HG03571 (cell line): ENCODE measurements around the gene FICD.
A peak's percentile ranks its signal among the peaks of the same experiment; 100 is the strongest.
"Not testable (repeated sequence)": the region's sequence is repeated elsewhere in the genome, so short reads cannot be mapped to it uniquely, and the experiment has no call there.

Experiments used
- ATAC-seq: cut with Tn5 transposase; IDR thresholded peaks from one replicate; pipeline ENCODE4 v1.9.1; 2021; ENCODE audit not compliant: unreplicated experiment

Gene FICD

DNA sequence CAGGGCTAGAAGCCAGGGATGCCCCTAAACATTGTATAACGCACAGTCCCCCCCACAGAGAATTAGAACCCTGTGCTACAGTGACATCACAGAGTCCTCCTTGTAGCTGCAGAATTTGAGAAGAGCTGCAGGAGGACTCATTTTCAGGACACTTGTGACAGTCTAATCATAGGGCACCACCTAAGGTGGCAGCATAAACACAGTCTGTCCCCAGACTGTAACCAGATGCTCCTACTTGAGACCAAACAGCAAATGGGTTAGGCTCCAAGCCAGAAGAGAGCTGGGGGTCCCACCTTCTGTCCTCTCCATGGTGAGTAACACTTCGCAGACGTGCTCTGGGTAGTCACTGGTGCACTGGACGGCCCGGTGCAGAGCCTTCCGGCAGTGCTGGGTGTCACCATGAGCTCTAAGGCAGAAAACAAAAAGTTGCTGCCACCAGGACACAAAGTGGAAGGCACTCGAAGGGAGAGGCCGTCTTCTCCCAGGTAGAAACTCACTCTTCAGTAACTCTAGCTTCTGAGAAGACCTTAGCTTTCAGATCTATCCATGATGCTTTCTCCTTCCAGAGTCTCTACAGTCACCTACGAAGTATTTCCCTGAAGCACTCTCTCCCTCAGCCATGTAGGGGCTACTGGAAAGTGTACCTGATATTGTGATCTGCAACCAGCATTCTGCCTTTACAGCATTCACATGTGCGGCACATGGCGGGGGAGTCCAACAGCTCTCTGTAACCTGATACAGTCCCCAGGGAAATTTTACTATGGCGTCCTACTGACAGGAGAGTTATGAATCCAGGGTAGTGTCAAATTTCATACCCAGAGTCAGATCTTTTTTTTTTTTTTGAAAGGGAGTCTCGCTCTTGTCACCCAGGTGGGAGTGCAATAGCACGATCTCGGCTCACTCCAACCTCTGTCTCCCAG lies 17.1 kb downstream of the FICD start:
- no peak for ATAC-seq

DNA sequence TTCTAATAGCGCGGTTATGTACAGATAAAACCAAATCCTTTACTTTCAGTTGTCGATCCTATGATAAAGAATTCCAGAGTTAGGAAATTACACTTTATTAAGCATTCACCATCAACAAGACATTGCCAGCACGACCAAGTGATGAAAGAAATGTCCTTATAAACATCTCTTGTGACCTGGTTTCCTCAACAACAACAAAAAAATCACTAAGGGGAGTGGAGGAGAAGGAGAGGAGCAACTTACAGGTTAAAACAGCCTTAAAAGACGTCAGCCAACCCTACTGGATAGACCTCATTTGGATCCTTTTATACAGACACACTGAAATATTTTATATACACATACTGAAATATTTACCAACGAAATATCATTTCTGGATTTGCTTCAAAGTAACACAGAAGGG lies 23.1 kb downstream of the FICD start:
- ATAC-seq = no peak

DNA sequence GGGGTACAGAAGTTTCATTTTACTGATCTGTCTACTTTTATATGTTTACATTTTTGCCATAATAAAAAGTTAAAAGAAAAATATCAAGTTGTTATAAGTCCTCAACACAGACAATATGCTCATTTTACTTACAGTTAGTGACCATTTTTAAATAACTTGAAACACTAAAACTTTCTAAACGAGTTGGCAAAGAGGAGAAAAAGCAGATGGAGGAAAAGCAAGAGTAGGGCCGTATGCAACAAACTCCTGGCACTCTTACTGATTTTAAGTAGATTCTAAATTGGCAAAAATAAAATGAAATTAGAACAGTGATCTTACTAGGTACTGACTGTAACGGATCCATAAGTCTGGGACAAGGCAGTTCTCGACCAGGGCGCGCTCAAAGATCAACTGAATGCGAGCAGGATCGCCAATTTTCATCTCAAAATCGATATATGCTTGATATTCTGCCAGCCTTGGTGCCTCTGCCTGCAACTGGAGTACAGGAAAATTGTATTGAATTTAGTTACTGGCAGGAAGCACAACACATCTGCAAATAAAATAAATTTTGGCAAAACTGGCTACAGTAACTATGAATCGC lies 23.6 kb downstream of the FICD start:
- ATAC-seq = no peak

DNA sequence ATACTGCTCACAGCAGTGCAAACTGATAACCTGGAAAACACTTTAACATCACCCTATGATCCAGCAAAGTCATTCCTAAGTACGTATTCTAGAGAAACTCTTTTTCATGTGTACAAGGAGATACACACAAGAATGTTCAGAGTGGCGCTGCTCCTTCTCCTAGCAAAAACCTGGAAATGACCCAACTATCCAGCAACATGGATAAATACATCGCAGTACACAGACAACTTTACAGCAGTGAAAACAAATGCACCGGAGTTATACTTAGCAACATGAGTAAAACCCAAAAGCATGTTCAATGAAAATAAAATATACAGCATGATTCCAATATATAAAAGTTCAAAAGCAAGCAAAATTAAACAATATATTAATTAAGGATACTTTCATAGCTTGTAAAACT lies 27.2 kb downstream of the FICD start:
- ATAC-seq = no peak

DNA sequence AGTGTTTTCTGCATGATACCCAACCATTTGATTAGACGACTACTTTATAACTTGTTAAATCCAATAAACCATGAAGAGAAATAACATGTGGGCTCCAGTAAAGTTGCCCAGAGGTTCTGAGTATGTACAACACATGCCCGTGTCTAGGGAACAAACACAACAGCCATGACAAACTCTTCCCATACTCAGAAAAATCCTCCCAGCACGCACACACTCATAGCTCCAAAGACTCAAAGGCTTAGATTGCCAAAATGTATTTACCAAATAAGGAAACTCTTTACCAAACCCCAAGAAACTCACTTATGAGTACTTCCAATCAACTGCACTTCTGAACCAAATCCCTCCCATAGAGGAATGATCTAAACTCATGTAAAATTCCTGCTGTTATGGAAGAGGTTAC lies 28.6 kb downstream of the FICD start:
- no peak for ATAC-seq

DNA sequence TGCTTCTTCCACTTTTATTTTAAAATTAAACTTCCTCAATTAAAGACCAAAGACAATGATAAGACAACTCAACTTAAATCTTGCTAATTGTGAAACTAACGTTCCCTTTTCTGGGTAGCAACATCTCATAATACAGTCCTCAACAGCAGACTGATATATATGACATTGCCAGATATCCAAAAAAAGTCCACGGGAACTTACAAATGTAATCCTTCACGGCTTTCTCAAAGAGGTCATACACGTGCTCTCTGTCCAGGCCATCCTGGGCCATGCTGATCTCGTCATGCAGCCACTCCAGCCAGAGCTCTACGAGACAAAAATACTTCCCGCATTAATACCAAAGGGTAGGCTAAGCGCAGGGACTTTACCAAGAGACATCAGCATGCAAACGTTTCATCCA lies 32.6 kb downstream of the FICD start:
- ATAC-seq = no peak

DNA sequence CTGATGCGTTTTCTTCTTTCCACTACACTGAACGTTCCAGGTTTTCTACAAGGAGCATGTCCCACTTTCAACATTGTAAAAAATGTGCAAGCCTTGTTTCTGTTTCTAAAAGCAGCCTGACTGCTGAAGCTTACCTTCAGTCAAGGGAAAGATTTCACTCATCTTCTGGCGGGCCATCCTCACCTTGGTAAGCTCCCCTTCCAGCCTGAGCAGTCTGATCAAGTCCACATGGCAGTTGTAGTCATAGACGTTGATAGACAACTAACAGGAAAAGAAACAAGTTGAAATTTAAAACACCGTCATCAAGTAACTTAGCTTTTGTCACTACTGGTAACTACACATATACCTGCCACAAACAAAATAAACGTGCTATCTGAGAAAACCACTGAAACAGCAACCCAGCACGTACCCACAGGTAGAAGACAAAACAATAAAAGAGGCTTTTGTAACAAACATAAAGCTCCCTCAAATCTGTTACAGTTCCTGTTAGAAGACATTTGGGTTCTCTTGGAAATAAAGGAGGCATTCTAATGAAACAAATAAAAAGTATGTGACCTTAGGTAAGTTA lies 34.0 kb downstream of the FICD start:
- no peak for ATAC-seq

DNA sequence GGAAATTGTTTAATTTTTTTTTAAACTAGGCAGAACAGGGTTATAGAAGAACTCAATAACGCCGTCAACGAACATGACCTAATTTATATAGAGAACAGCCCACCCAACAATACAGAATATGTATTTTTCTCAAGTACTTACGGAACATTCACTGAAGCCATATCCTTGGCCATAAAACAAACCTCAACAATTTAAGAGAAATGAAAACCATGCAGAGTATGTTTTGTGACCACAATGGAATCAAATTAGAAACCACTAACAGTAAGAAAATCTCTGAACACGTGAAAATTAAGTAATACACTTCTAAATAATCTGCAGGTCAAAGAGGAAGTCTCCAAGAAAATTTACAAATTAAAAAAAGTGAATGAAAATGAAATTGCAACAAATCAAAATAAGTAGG lies 36.5 kb downstream of the FICD start:
- ATAC-seq = no peak

DNA sequence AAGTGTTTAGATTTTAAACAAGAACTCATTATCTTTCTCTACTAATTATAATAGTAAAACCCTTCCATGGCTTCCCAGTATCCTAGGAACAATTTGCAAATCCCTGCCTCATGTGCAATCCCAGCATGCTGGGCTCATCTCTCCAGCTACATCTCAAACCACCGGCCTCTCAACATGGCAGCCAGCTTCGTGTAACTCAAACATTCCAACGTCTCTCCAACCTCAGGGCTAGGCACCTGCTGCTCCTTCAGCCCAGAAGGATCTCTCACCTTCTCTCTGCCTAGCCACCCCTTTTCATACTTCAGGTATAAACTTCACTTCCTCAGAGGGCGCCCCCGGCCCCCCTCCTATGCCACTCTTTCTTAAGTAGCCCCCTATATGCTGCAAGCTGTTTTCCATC lies 38.7 kb downstream of the FICD start:
- ATAC-seq = no peak

DNA sequence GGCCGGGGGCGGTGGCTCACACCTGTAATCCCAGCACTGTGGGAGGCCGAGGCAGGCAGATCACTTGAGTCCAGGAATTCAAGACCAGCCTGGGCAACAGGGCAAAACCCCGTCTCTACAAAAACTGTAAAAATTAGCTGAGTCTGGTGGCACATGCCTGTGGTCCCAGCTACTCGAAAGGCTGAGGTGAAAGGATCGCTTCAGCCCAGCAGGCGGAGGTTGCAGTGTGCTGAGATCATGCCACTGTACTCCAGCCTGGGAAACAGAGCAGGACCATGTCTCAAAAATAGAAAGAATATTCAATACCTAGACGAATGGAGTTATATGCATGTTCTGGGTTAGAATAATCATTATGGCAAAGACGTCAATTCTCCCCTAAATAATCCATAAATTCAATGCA lies 40.3 kb downstream of the FICD start:
- not testable (repeated sequence) for ATAC-seq

DNA sequence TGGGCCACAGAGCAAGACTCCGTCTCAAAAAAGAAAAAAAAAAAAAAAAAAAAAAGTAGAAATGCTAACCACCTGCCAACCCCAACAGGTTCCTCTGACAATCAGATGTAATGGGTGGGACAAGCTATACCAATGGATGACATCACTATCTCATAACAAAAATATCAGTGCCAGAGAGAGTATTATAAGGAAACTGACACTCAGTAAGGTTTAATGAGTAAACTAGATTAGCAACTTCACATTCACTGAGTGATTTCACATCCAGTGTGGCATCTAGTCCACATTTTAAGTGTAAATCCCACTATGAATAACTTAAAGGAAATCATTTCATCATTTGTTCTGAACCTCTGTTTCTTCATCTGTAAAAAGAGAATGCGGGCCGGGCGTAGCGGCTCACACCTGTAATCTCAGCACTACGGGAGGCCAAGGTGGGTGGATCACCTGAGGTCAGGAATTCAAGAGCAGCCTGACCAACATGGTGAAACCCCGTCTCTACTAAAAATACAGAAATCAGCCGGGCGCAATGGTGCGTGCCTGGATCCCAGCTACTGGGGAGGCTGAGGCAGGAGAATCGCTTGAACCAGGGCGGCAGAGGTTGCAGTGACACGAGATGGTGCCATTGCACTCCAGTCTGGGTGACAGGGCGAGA lies 44.1 kb downstream of the FICD start:
- ATAC-seq = no peak

DNA sequence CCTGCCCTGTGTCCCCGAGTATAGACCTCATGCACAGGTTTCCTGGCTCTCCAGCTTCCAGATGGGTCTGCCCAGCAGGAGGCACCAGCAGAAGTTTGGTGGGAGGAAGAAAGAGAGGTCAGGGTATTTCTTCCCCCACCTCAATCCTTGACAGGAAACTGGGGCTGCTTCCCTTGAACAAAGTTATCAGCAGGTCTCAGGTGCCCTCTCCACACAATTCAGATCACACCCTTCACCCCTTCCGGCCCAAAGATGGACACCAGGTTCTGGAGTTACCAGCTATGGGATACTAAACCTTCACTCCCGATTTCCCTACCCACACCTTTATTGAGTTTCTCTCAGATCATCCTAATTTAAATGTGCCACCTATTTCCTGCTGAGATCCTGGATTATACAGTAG lies 44.7 kb downstream of the FICD start:
- ATAC-seq = no peak

DNA sequence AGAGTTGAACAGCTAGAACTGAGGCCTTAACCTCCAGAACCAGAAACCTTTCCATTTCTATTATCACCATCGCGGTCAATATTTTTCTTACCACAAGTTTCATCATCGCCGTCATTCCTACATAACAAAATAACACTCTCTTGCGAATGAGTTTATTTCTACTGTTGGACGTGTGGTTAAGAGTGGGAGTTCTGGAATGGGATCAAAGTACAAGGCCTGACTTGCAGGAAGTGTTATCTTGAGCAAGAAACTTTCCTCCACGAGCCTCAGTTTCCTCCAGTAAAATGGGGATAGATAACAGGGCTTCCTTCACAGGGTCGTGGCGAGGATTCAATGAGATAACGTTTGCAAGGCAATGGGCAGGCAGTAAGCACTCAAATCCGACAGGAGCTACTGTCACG lies 45.2 kb downstream of the FICD start:
- ATAC-seq = no peak

DNA sequence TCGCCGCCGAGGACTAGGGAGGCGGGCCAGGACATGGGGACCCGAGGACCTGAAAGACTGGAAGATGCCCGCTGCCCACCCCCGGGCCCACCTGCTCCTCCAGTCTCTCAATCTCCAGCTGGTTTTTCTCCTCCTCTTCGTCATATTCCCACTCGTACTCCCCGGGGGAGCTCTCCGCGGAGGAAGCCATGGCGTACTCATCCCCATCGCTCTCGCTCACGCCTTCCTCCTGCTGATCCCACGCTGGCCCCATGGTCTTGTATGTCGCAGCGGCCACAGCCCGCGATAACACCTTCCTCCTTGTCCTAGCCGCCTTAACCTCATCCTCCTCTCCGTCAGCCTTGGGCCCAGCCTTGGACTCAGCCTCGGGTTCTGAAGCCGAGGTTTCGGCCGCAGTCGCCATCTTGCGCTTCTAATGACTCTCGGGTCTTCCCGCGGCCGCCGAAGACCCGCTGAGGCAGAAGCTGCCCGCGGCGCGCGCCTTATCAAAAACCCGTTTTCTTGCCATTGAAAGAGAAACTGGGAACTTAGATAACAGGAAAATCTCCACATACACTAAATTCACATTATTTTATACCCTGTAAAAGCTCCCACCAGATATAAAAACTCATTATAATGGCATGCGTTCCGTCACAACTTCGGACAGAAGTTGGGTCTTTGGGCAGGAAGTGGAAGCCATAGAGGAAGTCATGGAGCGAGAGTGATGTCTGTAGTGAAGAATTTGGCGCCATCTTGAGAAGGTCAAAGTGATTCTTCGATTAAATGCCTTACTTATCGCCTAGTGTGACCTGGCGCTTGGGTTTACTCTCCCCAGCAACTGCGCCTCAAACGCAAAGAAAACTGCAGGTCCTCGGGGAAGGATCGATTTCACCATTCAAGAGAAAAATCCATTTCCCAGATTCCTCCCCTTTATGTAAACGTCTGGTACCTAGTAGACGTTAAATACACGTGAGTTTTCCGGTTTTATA lies 46.0 kb downstream of the FICD start, which contains the start of gene SART3:
Gene SART3, minus strand, starts transcription at position 422 of the 968 bp plus-strand sequence. Its CDS starts 19 bp downstream, at position 403.
- peak; percentile 35 for ATAC-seq

DNA sequence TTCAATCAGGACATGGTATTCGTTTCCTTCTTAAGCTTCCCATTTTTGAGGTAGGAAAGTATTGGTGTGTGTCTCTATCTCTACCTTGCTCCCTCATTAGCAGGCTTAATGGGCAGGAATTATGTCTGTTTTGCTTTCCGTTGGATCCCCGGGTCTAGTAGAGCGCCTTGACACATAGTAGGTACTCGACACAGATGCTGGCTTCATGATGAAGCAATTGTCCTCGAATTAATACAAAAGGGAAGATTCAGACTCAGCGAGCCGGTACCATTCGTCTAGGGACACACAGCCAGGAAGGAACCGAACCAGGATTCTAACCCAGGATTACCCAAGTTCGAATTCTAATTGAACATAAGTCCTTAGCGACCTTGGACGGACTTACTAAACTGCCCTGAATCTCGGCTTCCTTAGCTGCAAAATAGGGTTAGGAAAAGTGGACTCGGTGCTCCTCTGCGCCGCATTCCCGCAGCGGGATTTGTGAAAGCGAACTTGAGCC lies 46.8 kb downstream of the FICD start:
- ATAC-seq = no peak

DNA sequence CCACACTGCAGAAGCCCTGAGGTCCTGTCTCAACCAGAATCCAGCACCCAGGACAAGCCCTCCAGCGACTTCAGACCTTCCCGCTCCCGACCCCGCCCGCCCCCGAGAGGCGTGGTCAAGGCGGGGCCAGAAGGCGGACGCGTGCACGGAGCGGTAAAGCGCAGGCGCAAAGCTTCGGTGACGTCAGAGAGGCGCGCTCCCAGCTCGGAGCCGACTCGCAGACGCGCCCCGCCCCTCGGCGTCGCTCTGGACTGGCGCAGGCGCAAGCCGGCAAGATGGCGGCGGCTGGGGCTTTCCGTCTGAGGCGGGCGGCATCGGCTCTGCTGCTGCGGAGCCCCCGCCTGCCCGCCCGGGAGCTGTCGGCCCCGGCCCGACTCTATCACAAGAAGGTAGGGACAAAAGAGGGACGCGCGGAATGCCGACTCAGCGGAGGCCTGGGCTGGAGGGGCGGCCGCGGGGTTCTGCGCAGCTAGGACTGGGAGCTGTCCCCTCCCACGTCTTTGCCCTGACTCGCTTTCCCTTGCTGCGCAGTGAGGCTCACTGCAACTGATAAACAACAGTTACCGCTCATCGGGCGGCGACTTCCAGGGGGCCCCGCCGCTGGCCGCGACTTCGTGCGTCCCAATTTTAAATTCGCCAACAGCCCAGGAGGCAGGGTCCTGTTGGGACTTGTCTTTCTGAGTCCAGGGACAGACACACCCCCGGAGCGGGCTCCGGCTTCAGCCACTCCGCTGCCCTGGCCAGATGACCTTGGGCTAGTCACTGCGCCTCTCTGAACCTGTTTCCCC lies 47.5 kb downstream of the FICD start, which contains the start of gene ISCU:
Gene ISCU, plus strand, starts transcription at position 249 of the 788 bp plus-strand sequence. Its CDS starts 27 bp downstream, at position 276.
- peak; percentile 47 for ATAC-seq

DNA sequence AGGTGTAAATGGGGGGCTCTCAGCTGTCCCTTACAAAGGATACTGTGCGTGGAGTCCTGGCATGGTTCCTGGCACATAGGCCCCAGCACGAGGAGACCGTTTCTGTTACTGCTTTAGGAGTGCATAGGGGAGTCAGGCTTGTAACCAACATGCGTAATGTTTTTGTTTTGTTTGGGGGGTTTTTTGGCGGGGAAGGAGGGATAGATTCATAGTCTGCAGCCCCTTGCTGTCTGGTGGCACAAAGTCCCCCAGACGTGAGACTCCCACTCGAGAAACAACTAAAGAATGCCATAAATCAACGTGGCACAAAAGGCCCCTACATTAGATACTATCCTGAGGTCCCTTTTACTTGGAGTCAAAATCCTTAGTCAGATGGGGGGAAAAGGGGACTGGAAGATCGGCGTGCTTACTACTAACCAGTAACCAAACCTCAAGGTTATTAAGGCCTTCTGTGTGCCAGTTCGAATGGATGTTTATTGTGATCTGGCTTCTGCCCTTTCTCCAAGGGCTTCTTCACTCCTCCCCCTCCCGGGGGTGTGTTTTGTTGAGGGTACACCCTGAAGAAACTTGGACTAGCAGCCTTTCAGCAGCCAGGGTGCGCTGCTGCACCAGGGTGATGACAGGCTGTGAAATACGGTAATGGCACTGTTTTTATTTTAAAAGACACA lies 48.2 kb downstream of the FICD start:
- ATAC-seq = peak; percentile 24

DNA sequence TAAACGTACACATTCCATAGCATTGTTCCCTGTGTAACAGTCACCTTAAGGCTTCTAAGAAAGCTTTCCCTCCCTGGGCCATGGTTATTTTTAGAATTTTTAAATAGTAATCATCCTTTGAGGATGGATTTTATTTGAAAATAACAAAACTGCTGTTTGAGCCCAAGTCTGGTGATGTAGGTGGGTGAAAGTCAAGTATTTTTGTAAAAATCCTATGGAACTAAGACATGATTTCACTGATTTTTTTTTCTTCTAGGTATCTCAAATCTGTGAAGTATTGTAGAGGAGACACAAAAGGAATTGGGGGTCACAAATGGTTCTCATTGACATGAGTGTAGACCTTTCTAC lies 48.7 kb downstream of the FICD start:
- ATAC-seq = no peak

DNA sequence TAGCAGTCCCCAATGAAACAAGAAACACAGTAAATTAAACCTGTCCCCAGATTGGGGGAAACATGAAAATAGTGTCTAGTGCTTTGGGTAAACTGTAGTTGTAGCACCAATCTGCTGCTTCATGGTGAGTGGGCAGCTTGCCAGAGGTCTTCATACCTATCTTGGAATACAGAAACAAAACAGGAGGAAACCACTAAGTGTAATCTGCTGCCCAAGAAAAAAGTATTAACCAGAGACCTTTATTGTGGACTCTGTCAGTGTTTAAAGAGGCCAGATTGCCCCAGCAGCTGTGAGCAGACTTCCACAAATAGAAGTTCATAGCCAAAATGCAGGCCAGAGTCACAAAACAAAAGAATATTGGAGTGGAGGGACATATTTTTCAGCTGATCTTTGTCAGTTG lies 49.6 kb downstream of the FICD start:
- ATAC-seq = no peak
